ENCODE data around the gene KCNC1.

KCNC1 gene

DNA sequence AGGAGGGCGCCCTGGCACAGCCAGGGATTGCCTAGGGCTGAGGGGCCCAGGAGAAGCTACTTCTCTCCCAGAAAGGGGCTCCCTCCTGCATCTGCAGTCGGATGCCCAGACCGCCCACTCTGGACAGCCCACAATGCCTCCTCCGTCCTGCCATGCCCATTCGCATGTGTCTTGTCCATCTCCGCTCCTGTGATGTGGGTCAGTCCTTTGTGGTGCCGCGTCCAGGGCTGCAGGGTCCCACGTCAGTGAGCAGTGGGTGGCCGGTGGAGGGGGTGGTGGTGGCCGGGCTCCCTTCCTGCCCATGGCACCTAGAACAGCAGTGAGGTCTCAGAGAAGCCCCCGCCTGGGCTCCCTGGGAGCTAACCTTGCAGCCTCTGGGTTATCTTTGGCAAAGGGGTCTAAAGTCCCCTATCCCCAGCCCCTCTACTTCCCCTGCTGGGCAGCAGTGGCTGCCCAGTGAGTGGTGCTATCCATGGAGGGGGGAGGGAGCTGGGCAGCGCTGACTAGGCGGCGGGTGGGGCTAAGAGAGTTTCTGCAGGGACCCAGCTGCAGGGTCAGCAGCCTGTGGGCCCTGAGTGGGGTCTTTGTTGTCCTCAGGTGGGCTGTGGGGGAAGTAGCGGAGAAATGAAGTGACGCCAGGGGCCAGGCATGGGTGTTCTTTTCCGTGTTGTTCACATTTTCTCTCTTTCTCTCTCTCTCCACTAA lies 41.1 kb downstream of the KCNC1 start:
- DNase-seq, result no peak

DNA sequence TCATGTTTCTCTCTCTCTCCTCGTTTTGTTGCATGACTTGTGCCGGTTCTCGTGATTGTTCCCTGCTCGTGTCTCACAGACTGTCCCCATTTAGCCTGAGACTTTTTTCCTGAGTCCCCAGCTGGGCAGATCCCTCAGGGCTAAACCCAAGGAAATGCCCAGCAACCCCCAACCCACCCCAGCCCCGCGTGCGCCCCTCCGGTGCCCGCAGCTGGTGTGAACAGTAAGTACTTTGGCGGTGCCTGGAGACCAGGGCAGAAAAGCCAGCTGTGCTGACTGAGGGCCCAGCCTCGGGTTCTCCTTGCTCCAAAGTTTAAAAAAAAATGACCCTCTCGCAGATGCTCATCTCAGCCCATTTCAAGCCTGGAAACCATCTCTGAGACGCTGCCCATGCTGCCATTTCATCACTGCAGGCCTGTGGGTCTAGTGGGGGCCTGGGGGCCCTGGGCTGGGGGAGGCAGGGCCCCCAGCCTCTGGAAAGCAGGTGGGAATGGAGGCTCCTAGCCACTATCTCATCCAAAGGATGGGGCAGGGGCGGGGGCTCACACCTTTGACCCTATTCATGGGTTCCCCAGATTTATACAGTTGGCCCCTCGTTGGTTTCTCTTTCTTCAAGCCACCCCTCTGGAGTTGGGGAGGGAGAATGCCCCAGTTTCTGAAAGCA lies 41.8 kb downstream of the KCNC1 start:
- DNase-seq, result no peak

DNA sequence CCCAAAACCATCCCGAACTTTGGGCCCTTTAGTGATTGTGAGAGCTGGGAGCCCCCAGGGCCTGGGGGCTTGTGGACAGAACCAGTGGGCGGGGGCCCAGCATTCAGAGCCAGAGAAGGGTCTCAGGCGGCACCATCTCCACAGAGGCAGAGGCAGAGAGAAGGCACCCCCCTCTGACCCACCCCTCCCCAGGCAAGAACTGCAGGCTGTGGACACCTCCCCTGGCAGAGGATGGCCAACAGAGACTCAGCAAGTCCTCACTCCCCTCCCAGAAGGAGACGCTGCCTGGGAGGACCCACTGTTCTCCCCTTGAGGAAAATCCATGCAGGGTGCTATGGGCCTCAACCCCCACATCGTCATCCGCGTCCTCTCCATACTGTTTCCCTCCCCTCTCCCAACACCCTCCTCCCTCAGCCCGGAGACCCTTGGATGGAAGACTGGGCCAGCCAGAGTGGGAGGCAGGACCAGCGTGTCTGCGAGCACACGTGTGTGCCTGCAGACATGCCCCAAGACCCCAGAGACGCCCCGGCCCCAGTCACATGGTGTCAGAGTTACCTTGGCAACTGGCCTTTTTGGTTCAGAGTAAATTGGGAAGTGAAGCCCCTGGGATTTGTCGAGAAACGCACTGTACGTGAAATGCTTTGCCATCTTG lies 42.6 kb downstream of the KCNC1 start:
- DNase-seq, result no peak

DNA sequence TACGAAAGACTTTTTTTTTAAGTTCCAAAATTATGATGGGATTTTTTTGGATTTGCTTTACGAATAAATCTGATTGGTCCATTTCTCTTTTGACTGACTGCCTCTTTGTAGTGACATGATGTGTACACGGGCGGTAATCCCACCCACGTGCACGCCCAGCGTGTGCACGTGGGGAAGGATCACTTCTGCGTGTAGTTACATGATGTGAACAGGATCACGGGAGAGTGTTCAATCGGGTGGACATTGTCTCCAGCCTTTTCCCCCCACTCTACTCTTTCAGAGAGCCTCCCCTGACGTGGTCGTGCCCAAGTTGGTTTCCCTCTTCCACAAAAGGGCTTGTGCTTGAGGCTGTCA lies 43.1 kb downstream of the KCNC1 start:
- no peak for DNase-seq

DNA sequence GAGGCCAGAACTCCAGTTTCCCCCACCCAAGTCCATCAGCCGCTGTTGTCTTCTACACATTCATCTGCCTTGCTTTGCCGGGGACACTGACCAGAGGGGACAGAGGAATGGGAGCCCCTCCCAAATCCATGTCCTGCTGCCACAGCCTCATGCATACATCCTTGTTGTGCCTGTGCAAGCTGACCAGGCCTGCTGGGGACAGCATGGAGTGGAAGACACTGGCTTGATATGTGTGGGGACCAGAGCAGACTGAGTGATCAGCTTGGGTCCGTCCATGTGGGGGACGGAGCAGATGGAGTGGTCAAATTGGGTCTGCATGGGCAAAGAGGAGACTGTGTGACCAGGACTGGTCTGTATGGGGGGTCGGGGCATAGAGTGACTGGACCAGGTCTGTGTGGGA lies 43.8 kb downstream of the KCNC1 start:
- DNase-seq, result no peak

DNA sequence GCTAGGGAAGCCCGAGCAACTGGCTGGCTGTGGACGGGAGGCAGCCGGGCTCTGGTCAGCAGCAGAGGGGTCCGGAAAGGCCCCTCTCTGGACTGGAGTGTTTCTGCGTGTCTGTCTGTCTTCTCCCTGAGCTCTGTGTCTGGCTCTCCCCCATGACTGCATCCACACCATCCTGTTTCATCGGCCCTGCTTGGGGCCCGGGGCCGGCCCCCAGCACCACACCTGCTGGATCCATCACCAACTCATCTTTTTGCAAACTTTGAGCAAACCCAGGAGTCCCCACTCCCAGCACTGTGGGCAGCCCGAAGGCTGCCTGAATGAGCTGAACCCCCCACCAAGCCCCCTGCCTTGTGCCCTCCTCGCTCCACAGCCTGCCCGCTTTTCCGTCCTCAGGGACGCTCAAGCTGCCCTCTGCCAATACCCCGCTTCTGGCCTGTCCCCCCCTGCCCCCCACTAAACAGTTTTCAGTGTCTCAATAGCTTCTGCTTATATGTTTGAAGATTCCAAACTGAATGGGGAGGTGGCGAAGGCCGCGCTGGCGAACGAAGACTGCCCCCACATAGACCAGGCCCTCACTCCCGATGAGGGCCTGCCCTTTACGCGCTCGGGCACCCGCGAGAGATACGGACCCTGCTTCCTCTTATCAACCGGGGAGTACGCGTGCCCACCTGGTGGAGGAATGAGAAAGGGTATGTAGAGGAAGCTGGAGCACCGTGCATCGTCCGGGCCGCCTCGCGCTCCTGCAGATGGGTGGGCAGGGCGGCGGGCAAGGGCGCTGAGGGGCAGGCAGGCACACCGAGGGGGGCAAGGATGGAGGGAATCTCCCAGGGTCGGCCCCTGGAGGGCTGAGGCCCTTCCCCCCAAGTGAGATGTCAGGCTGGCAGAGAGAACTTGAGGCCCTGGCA lies 44.6 kb downstream of the KCNC1 start:
- no peak for DNase-seq

DNA sequence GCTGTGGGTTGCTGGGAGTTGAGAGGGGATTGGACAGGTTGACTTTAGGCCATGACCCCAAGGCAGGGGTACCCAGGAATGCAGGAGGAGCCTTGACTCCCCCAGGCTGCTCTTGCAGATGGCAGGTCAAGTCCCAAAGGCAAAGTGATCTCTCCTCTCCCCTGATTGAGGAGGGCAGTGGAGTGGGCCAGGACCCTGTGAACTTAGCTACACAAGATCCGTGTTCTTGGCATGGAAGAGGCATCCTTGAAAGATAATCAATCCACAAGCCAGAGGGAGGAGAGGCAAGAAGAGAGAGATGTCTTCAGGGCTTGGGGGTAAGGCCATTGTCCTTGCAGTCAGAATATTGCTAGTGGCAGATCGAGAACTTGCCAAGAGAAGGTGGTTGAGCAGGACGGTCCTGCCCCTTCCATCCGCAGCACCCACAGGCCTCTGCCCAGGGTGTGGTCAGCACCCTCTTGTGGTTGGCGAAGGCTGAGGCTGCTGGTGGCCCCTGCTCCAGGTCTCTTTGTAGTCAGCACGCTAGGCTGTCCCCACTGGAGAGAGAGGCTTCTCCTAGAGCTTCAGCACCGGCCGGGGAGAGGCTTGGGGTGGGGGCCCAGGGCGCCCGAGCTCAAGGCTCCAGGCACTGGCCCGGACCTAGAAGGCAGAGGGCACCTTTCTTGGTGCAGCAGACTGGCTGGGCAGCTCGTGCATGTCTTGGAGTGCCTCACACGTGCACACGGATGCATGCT lies 45.4 kb downstream of the KCNC1 start:
- DNase-seq, result no peak

DNA sequence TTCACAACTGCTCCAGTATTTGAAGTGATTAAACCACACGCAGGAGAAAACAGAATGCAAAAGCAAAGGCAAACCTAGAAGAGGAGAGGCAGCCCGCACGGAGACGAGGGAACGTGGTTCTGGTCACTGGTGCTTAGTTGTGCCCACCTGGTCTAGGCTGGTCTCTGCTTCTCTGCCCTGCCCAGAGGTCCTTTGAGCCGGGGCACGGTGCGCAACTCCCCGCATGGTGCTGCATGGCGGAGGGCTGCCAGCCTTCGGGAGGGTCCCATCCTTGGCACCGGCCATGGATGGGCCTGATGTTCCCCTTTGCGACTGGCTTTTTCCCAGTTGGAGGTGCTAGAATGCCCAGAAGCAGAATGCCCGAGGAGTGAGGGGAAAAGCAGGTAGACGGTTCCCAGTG lies 46.1 kb downstream of the KCNC1 start:
- DNase-seq, result no peak

DNA sequence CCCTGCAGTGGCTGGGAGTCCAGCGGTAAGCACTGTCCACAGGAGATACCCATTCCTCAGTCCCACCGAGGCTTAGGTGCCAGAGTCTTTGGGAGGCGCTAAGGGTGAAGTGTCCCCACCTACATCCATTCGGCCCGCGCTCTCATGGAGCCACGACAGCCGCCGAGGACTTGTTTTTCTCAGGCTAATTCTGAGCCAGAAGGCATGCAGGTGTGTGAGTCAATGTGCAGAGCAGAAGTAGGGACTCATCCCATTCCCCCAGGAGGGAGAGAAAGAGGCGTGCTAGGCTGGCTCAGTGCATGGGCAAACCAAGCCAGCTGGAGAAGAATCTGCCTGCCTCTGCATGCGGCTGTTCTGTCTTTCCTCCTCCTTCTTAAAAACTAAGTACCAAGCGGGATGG lies 46.6 kb downstream of the KCNC1 start:
- DNase-seq, result no peak

DNA sequence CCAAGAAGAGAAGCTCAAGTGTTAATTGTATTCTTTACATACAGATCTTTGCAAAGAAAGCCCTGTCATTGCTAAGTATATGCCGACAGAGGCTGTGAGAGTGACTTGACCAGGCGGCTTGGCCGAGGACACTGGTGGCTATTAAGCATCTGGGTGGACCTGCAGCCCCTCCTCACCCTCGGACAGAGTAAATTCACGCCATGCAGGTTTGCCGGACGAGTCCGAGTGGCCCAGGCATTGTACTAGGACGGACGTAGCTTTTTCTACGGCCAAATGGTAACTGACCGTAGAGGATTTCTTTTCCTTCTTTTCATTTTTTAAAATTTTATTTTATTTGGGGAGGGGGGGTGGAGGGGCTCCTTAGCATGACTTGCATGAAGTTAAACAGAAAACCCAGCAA lies 47.0 kb downstream of the KCNC1 start:
- no peak for DNase-seq

DNA sequence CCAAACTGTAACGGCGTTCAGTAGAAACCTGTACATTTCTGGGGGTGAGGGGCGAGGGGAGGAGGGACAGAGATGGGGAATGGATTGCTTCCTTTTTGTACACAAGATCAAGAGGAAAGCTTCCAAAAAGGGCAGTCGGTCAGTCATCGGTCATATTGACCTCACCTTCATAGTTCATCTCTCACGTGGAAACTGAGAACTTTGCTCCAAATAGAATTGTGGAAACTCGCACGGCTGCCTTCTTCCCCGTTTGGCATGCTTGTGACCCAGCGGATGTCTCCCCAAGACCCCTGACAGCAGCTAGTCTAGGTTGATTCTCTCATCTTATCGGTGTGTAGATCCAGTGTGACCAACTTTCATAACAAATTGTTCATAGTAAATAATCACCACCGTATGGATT lies 47.6 kb downstream of the KCNC1 start:
- no peak for DNase-seq

DNA sequence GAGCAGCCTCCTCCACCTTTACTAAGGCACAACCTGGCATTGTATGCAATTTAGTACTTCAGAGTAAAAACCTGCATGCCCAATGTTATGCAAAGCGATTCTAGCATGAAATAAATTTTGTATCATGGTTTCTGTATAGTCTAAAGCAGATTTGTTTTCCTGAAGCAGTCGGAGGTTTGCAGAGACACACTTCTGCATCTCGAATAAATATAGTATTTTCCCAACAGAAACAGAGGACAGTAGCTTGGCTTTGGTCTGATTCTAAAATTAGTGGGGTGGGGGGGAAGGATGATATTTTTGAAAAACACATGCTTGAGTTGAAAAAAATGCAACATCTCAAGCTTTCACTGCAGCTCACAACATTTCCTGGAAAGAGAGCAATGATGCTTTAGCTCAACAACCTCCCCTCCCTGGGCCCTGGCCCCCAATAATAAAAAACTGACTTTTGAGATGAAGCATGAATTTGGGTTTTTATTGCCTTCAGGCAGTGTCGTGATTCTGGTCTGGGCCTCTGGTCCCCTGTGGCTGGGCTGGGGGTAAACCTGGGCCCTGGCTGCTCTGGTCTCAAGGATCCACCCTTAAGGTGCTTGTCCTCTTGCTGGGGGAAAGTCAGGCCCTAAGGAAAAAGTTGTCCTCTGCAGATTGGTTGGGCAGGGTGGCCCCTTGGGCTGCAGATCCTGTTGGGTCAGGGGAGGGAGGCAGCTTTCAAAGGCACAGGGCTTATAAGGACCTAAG lies 48.2 kb downstream of the KCNC1 start:
- no peak for DNase-seq

DNA sequence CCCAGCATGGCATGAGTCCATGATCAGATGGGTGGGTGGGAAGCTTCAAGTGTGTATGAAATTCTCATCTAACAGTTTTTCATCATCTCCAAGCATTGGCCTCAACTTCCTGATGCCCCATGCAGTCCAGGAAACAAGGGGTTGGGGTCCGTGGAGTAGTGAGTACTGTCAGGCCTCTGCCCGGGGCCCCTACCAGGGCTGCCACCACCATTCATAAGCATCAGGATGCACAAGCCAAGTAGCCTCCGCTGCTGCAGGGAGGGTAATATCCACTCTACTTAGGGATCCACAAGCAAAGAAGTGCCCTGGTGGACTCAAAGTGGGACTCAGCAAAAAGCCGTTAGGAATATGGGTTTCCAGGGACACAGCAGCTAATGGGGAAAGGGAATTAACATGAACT lies 49.3 kb downstream of the KCNC1 start:
- no peak for DNase-seq

DNA sequence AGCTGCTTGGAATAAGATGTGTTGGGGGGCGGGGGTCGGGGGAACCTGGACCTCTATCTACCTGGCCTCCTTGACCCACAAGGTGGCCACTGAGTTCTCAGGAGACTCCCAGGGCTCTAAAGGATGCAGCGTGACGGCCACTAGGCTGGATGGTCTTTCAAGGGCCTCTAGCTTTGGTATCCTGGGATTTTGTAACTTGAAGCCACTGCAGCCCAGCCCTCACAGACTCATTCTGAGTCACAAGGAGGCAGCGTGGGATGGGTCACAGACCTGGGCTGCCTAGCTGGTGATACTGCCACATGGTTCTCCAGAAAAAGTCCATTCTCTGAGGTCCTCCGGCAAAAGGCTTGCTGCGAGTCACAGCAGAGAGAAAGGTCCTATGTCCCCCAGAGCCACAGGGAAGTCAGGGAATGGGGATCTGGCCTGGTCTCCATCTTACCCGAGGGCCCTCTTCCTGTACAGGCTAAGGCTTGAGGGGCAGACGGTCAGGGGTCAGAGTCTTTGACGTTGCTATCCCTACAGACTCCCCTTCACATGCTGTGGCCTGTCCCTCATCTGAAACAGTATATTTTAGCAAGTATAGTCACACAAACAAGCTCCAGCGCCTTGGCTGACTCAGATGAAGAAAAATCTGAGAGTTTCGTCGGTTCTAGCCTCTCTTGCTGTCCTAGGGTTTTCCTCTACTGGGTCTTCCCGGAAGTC lies 52.4 kb downstream of the KCNC1 start:
- DNase-seq, result no peak

DNA sequence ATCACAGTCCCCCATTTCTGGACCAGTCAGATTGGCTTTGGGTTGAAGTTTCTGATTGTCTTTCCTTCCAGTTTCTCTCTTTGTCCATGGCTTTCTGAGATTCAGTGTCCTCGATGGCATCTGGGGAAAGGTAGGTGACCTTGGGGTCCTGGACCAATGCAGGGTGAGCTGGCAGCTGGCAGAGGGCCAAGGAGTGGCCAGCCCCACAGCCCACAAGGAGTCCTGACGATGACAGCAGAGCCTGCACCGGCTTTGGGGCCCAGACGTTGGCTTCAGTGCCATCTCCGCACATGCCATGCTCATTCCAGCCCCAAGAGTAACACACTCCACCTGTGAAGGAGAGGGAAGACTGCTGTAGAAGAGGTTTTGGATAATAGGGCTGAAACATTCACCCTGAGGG lies 53.5 kb downstream of the KCNC1 start:
- DNase-seq, result no peak

DNA sequence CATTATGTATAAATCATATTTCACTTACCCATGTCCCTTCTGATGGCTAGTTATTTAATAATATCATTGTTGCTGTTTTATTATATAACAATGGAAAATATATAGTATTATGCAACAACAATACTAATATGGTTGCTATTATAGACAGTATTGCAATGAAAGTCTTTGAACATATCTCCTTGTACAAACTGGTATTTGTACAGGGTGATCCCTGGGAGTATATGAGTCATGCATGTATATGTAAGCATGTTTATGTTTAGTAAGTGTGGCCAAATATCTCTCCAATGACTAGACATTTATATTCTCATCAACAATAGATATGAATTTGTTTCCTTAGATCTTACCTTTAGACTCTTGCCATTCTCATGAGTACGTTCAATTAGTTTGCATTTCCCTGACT lies 55.9 kb downstream of the KCNC1 start:
- no peak for DNase-seq

DNA sequence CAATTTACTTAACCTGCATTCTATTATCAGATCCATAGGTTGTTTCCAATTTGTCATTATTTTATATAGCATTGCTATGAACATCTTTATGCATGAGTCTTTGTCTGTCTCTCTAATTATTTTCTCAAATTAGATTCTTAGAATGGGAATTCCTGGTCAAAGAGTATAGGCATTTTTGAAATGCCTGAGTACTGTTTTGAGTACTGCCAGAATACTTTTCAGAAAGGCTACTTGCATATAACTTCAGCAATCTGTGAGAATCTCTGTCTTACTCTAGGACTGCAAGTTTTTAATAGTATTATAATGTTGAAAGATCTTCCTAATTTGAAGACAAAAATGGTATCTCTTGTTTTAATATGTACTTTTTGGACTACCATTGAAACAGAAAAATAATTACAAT lies 56.6 kb downstream of the KCNC1 start:
- DNase-seq, result no peak

DNA sequence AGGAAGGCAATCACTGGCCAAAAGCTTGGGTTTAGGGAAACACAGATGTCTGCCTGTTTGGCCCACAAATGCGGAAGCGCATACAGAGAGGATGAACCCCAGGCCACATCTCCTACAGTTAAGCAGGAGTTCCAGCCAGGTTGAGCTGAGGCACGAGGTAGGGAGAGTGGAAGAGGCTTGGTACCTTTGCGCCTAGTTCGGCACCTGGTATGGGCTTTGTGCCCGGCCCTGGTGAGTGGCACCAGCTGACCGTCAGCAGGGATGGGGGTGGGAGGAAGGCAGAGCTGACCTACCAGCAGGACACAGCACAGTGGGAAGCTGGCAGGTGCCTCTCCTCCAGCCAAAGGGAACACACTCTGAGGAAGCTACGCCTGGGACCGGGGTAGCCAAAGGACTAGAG lies 57.6 kb downstream of the KCNC1 start:
- DNase-seq, result no peak

DNA sequence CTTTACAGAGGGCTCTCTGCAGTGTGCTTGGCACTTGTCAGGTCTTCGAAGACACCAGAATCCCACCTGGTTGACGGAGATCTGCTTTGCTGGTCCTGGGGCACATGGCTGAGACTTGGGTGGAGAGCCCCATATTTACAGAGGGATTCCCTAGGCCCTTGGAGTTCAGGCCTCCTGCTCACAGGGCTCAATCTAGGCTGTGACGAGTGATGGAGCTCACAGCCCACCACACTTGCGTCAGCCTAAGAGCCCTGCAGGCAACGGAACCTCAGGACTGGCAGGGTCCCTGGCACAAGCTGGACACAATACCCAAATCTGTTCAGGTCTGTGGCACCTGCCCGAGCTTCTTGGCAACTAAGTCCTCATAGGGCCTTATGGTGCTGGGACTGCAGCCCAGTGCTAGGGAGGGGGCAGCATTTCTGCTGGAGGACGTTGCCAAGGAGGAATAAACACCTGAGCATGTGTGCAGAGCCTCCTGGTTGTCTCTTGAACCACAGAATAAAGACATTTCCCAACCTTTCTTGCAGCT lies 59.1 kb downstream of the KCNC1 start:
- DNase-seq, result no peak

DNA sequence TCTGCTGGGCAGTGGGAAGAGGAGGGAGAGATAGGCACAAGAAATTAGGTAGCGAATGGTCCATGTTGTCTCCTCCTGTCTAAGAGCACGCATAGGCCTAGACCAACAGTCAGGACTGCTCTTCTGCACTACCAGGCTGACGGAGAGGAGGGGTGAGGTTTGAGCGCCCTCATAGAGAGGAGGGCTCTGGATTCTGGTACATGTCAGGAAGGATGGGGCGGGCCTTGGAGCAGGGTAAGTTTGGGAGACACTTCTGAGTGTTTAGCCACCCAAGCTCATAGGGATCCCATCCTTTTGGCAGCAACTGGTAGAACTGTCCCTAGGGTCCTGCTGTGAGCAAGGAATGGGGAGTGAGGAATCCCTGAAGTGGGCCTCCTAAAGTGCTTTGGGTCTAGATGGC lies 60.4 kb downstream of the KCNC1 start:
- no peak for DNase-seq

DNA sequence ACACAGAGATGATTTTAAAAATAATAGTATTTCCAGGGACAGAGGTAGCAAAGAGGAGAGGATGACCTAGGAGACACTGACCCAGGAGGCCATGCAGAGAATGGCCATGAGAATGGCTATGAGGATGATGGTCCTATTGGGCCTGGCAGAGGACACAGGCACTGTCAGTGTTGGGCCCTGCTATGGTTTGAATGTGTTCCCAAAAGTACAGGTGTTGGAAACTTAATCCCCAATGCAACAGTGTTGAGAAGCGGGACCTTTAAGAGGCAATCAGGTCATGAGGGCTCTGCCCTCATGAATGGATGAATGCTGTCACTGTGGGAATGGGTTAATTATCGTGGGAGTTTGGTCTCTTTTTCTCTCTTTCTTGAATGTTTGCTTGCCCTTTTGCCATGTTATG lies 61.6 kb downstream of the KCNC1 start:
- no peak for DNase-seq

Measured in NCI-H2081 treated with DMSO at 0.1 percent for 48 hours (cell line).